OCI-LY1 (cell line): ENCODE results near the gene TMEM151A.

Experiments used
- CTCF ChIP-seq: fragments of 200-600 bp; sonication (generic), shearing (Covaris generic); IDR thresholded peaks from 2 replicates; pipeline ENCODE4 v1.5.1; 2017; ENCODE audit warnings: mild to moderate bottlenecking, antibody characterized with exemption, low read length, moderate library complexity, mixed read lengths
- EZH2 ChIP-seq: fragments of 200-600 bp; sonication (generic), shearing (Covaris generic); IDR thresholded peaks from 2 replicates; pipeline ENCODE4 v1.8.0; 2017; ENCODE audit warnings: borderline replicate concordance, mixed run types, mild to moderate bottlenecking, antibody characterized with exemption, low read length, moderate library complexity, mixed read lengths

GRCh38 chr11:66283461-66284105 is 8.1 kb upstream of the TMEM151A start:
- TF ChIP-seq EZH2 (no peak), CTCF (no peak)
